Lung (tissue), 12 donors: Measurements from ENCODE around the gene DMXL2. TPM values are rescaled to one million over a fixed set of nuclear protein-coding genes. Genes with fewer than 3 reads are reported as not detected.
A peak's percentile ranks its signal among the peaks of the same experiment; 100 is the strongest.

Experiments used
- ATAC-seq: fragments of 200-7000 bp; cut with Tn5 transposase; one replicate; pipeline ENCODE4 v1.9.1; 2020; ENCODE audit warnings: moderate number of reproducible peaks; ENCODE audit not compliant: insufficient read depth, low FRiP score
- DNase-seq, 3 donors: peaks; one replicate each; pipeline ENCODE4 v3.0.0-alpha.2; 2013 to 2017
- H3K27ac ChIP-seq, 2 donors: one replicate each; pipeline ENCODE4 v1.5.1; 2013; ENCODE audit warnings: mild to moderate bottlenecking in 2 of 2, moderate library complexity in 2 of 2, control low read depth in 1 of 2, inconsistent platforms in 1 of 2, low read depth in 1 of 2, low read length in 1 of 2
- H3K27me3 ChIP-seq, 3 donors: one replicate each; pipeline ENCODE4 v1.5.1; 2013; ENCODE audit warnings: low read length in 2 of 3; ENCODE audit not compliant: control insufficient read depth in 3 of 3, insufficient read depth in 3 of 3
- H3K36me3 ChIP-seq, 4 donors: one replicate each; pipeline ENCODE4 v1.5.1; 2013; ENCODE audit warnings: low read length in 4 of 4, mild to moderate bottlenecking in 1 of 4, moderate library complexity in 1 of 4; ENCODE audit not compliant: control insufficient read depth in 4 of 4, insufficient read depth in 4 of 4
- H3K4me1 ChIP-seq, 5 donors: one replicate each; pipeline ENCODE4 v1.5.1; 2013; ENCODE audit warnings: low read length in 5 of 5, mild to moderate bottlenecking in 2 of 5, moderate library complexity in 1 of 5; ENCODE audit not compliant: control insufficient read depth in 5 of 5, insufficient read depth in 5 of 5
- H3K4me3 ChIP-seq: one replicate; pipeline ENCODE4 v1.5.1; 2013; ENCODE audit warnings: mild to moderate bottlenecking, control low read depth, moderate library complexity
- H3K9ac ChIP-seq, 2 donors: one replicate each; pipeline ENCODE4 v1.5.1; 2013; ENCODE audit warnings: low read length in 2 of 2, control low read depth in 1 of 2; ENCODE audit not compliant: insufficient read depth in 1 of 2
- H3K9me3 ChIP-seq, 4 donors: one replicate each; pipeline ENCODE4 v1.5.1; 2013; ENCODE audit warnings: low read length in 3 of 4, mild to moderate bottlenecking in 1 of 4, moderate library complexity in 1 of 4; ENCODE audit not compliant: control insufficient read depth in 4 of 4, insufficient read depth in 3 of 4
- CTCF ChIP-seq: IDR thresholded peaks from 2 replicates; pipeline ENCODE4 v1.5.1; 2012; ENCODE audit warnings: mild to moderate bottlenecking; ENCODE audit errors: control extremely low read depth, extremely low read depth
- WGBS, 2 donors: extraction: QIAGEN DNeasy Blood & Tissue Kit; methylation state at CpG; one replicate each; pipeline ENCODE4 v1.1.7; 2013; 5-methylcytosine and 5-hydroxymethylcytosine counted together
- polyA plus RNA-seq, 2 donors: library from polyadenylated mRNA; stranded (reverse); fragments of 200-250 nt; gene quantifications; one replicate each; pipeline ENCODE4 v1.2.1, GENCODE V29; 2013
- total RNA-seq, 2 donors: library from RNA; depleted of rRNA in 1 of 2; stranded (reverse); fragments of >200 nt in 1 of 2; gene quantifications; one replicate each; pipeline ENCODE4 v1.2.1, GENCODE V29; 2014 to 2021
- donor health status: control.
- donor health status: control.
- donor health status: Bipolar disorder and iron deficiency.
- donor health status: healthy.
- donor health status: DM: yes; HTN: yes; CAD: no.

The DMXL2 gene
- total and polyA plus RNA-seq, 4 donors = 40.9 to 105 (median 75.3) TPM

- no peaks in the 10 kb centered on the region for H3K36me3 ChIP-seq
- no peaks in the 10 kb centered on the region for H3K27me3 ChIP-seq
- DNase-seq (peak in 1 of 3 donors; percentile 5), ATAC-seq (no peak)
- no peaks in the 10 kb centered on the region for H3K9me3 ChIP-seq
- H3K9ac ChIP-seq = no peak overlapping the region
- no peak overlapping the region for H3K27ac ChIP-seq
- no peaks in the 10 kb centered on the region for H3K4me1 ChIP-seq
- WGBS, 2 donors = 90 to 92% methylated on average over 2 of the region's 2 CpGs
- no peak overlapping the region for H3K4me3 ChIP-seq
- no peak for TF ChIP-seq CTCF
Measured at GRCh38 chr15:51579012-51579411, 43.6 kb downstream of the DMXL2 start.

- Histone ChIP-seq H3K4me3 (no peak overlapping the region), H3K9ac (no peak overlapping the region), H3K9me3 (no peaks in the 10 kb centered on the region), H3K36me3 (no peaks in the 10 kb centered on the region), H3K27me3 (no peaks in the 10 kb centered on the region), H3K27ac (no peak overlapping the region), H3K4me1 (no peaks in the 10 kb centered on the region)
- DNase-seq (no peak), ATAC-seq (no peak)
- no peak for TF ChIP-seq CTCF
- 32 to 42% methylated on average over 1 of the region's 1 CpG for WGBS, 2 donors
Measured at GRCh38 chr15:51577636-51578304, 44.8 kb downstream of the DMXL2 start.

GRCh38 chr15:51576911-51577500 is 45.6 kb downstream of the DMXL2 start:
- Histone ChIP-seq H3K27ac (peak overlapping the region in 1 of 2 donors; percentile 47), H3K4me3 (no peak overlapping the region), H3K9ac (no peak overlapping the region), H3K27me3 (no peaks in the 10 kb centered on the region), H3K9me3 (no peaks in the 10 kb centered on the region), H3K36me3 (no peaks in the 10 kb centered on the region), H3K4me1 (no peaks in the 10 kb centered on the region)
- DNase-seq (peak in 2 of 3 donors; percentile 6 to 46), ATAC-seq (peak; percentile 78)
- no peak for TF ChIP-seq CTCF
- WGBS, 2 donors = 25 to 50% methylated on average over 2 of the region's 2 CpGs
